Hypothalamus (tissue), 51 donors: ENCODE data around the gene TNFRSF9.

Experiments used
- DNase-seq, 51 donors: peaks; one replicate each; lab custom pipeline; 2025; lab: John Stamatoyannopoulos, UW

The TNFRSF9 gene

GRCh38 chr1:7879228-7879627, 61.4 kb downstream of the TNFRSF9 start:
- DNase-seq = no peak

DNA sequence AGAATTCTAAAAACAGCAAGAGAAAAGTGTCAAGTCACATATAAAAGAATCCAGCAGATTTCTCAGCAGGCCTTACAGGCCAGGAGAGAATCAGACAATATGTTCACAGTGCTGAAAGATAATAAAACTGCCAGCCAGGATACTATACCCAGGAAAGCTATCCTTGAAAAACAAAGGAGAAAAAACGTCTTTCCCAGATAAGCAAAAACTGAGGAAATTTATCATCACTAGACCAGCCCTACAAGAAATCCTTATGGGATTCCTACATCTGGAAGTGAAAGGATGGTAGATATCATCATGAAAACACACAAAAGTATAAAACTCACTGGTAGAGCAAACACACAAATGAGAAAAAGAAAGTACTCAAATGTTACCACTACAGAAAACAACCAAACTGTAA, 62.6 kb downstream of the TNFRSF9 start:
- DNase-seq = no peak

DNA sequence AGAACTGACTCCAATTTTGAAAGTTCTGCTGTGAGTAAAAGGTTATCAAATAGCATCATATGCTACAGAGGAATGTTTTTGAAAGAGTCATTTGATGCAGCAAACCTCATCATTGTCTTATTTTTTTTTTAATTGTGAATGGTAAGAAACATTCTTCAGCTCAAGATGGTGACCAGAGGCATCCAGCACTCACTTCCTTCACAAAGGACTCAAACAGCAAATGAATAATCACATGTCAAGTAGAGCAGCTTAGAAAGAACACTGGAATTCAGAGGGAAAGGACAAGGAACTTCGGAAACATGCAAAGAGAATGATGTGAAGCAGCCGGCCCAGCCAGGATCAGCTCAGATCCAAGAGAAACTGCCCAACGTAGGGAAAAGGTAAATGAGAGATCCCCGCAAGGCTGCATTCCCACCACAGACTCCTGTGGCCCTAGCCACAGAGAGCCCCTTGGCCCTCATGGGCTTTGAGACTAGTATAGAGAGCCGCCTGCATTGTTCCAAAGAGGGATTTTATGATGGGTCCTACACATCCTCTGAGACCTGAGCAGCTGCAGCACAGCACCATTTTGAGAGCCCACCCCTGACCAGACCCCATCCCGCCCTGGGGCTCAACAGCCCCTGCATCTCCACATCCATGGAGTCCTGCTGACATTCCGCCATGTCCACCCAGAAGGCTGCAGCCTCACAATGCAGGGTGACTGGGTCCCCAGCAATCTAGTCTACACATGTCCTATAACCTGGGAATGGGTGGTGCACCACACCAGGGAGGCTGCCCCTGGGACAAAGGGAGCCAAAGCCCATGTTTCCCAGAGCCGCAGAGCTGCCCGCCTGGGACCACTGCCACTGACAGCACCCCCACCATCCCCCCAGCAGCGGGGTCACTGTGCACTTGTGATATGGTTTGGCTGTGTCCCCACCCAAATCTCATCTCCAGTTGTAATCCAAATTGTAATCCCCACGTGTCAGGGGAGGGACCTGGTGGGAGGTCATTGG, 66.5 kb downstream of the TNFRSF9 start:
- no peak for DNase-seq

DNA sequence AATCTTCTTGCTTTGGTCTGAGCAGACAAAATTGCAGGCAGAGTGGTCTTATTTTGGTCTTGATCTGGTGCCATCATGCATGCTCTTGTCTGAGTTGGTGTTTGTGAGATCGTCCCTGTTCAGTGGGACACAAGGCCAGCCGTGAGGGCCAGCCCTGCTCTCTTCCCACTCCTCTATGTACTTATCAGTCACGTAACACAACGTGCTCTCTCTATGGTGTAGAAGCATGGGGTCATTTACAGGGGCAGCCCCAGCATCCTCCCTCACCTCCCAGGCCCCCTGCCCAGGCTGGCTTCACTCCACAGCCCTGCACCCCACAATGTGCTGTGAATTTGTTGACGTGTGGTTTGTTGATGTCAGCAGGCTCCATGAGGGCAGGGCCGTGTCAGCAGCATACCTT, 69.5 kb downstream of the TNFRSF9 start:
- no peak for DNase-seq

DNA sequence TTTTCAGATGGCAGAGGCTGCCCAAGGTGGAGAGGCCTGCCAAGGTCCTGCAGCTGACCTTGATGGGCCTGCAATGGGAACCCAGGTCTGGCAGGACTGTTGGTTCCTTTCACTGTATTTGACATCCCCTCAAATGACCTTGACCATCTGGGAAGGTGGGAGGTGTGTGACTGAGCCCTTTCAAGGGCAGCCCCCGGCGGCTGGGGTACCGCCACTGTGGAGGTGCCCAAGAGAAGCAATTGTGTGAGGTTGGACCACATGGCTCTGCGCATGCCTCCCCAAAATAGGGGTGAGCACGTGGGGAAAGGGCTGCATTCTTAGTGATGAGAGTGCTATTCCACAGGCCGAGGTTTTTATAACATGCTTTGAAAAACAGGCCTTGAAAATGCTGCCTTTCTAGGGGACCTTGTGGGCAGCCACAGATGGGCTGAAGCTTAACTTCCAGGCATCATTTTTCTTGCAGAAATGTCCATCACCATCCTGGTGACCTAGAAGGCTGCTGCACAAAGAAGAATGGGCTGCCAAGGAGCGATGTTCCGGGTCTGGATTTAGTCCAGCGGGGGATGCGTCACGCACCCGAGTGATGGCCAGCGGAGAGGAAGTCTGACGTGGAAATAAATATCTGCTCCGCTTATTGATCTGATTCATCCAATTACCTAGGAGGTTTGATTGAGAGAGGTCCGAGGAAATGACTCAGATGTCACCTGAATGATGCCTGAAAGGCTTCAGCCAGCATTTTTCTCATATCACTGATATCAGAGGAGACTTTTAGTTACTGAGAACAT, 71.3 kb downstream of the TNFRSF9 start:
- DNase-seq = no peak

DNA sequence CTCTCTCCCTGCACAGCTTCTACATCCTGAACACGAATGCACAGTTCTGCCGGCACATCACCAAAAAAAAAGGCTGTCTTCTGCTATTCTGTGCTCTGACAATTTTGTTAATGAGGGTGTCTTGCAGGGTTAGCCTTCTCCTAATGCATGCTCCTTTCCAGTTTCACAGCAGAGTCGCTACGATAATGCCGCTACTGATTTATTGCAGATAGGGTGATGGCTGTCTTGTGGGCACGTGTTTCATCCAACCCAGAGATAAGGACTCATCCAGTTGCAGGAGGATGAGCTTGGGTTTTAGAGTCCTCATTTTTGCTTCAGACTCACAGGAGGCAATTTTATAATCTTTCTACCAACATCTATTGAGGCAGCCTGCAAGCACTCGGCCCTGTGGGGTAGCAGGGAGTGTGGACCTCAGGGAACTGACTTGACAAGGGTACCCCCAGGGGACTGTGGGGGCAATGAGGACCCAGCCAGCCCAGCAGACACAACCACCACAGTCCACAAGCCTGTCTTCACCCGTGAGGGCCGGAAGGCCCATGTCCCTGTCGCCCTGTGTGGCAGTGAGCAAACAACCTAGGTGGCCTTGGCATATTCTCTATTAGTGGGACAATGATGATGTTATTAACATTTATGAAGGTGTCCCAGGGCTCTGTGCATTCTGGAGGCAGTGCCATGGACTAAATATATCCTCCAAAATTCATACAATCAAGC, 72.4 kb downstream of the TNFRSF9 start:
- DNase-seq = no peak

DNA sequence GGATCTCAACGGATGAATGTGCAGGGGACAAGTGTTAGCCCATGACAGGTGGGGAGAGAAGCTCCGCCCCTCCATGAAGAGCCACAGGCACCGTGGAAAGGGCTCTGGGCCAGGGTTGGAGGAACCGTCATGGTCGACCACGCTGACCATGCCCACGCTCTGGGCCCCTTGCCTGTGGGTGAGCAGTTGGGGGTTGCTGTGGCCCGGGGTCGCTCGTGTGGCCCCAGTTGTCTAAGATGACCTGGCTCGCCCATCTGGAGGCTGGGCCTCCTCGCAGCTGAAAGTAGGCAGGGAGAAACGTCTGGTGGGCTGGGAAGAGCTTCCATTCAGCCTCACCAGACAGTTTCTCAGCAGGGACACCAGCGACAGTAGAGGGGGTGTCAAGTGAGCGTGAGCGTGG, 74.7 kb downstream of the TNFRSF9 start:
- no peak for DNase-seq
